AG09319 (cell line): Measurements from ENCODE around the gene MSANTD1.

ENCODE experiments used
- DNase-seq: peaks from one replicate; pipeline ENCODE4 v3.0.0-alpha.2; 2010; ENCODE audit warnings: low read depth; ENCODE audit errors: extremely low read depth
- CTCF ChIP-seq: IDR thresholded peaks from 2 replicates; pipeline ENCODE4 v1.5.1; 2011; ENCODE audit warnings: low read depth, mild to moderate bottlenecking, inconsistent platforms, low read length, moderate library complexity

The MSANTD1 gene

DNA sequence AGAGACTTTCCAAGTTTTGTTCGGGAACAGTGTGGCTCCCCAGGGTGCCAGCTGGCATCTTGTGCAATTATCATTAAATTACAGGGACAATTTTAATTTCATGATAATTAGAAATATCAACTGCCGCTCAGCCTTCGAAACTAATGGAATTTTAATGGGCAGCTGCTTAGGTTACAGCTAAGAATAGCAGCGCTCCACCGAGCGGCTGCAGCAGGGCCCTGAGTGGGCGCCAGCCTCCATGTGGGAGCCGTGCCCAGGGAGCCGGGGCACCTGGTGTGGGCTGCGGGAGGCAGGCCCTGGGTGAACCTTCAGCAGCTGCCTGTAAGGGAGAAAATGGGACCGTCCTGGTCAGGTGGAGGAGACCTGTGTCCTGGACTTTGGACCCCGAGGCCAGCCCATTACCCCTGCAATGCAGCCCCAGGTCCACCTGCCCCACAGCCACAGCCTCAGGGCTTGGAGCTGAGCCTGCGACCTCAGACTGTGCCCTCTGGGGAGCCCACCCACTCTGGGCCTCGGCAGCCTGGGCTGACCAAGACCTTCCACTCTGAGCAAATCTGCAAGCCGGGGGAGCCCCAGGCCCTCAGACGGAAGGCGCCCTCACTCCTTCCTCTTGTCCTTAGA is 21.1 kb downstream of the MSANTD1 start:
- DNase-seq = no peak
- no peak for TF ChIP-seq CTCF

GRCh38 chr4:3271131-3271530 is 22.2 kb downstream of the MSANTD1 start:
- no peak for DNase-seq
- no peak for TF ChIP-seq CTCF

GRCh38 chr4:3276986-3277385 is 28.0 kb downstream of the MSANTD1 start:
- TF ChIP-seq CTCF = no peak
- no peak for DNase-seq

DNA sequence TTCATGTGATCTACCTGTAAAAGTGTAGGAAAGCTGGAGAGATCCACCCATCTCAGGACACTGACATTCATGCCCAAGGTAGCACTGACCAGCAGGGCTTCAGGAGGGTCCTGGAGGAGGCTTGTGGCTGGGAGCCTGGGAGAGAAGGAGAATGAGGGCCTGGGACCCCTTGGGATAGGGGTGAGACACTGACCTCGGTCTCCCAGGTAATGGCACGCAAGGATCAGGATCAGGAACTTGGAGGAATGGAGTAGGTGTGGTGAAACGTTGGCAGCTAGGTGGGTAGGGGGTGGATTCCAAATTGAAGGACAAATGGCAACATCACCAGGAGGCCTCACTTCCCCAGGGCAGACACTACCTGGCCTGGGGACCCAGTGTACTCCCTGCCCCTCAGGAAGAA is 31.5 kb downstream of the MSANTD1 start:
- no peak for DNase-seq
- no peak for TF ChIP-seq CTCF

- TF ChIP-seq CTCF = no peak
- DNase-seq = no peak
Observed at GRCh38 chr4:3283483-3283882, 34.5 kb downstream of the MSANTD1 start.

GRCh38 chr4:3283916-3284315 is 35.0 kb downstream of the MSANTD1 start:
- no peak for TF ChIP-seq CTCF
- no peak for DNase-seq

DNA sequence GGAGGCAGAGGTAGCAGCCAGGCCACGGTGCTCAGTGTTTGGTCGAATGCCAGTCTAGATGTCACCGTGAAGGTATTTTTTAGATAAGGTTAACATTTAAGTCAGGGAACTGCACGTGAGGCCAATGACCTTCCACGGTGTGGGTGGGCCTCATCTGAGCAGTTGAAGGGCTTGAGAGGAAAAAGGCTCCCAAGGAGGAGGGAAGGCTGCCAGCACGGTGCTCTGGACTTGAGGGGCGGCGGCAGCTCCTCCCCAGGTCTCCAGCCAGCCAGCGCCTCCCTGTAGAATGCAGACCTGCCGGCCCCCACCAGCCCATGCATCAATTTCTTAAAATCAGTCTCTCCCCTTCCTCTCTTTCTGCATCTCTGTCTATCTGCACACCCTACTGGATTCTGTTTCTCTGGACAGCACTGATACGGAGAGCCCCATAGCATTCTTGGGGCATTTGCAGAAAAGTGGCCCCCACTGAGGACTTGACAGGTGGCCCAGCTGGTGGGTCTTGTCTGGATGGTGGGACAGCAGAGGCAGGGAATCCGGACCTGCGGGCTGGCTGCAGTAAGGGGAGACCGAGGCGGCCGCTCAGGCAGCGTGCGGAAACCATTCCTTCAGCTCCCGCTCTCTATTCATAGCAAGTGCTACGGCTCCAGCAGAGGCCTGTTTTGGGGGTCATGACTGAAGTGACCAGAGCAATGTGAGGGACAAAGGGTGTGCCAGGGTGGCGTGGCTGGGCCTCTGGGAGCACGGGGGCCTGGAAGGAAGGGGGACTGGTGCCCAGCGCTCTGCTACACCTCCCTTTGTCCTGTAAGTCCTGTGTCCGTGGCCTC is 36.0 kb downstream of the MSANTD1 start:
- no peak for TF ChIP-seq CTCF
- DNase-seq = no peak
